ENCODE data around the gene BLM. TPM values are rescaled to one million over a fixed set of nuclear protein-coding genes. Genes with fewer than 3 reads are reported as not detected.

Gene BLM
- total and polyA plus RNA-seq, 2 of the 13 experiments (the other 11 are each of a cell fraction or from before 2014, with no cell fraction given), result 5.1 to 11.8 TPM

DNA sequence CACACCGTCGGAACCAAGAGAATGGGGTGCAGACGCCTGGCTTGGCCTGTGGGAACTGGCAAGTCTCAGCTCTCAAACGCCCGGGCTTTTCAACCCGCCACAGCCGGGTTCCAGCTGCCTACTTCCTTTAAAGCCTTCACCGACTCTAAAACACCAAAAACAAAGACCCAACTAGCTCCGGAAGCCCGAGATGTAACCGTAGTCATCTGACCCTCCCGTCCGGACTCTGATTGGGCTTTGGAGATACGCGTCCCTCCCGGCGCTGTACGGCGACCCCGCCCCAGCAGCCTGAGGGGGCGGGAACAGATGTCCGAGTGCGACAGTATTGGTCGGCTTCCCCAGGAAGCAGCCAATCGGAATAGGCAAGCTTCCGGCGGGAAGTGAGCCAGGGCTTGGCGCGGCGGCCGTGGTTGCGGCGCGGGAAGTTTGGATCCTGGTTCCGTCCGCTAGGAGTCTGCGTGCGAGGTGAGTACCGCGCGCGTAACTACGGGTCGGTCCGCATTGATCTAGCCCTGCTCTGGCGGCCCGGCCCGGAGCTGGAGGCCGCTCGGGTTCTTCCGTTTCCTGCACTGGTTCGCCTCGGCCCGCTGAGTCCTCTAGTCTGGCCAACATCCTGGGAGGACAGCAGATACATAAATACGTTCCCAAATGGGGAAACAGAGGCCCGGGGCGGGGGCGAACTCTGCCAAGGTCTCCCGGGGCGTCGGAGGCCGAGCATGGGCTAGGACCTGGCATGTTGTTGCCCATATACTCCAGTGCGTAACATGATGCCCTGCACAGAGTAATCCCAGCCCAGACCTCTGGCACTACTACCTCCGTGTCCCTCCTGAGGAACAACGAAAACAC is at the start of gene BLM (continued):
- TF ChIP-seq NRL (CRISPR knock-in tag; IDR thresholded peaks at IDR 0.05; ENCODE audit: borderline replicate concordance) (0 out of 2 replicates have a peak, but pooled peaks have one; percentile 77), CBX5 (CRISPR knock-in tag; IDR thresholded peaks at IDR 0.05; ENCODE audit: borderline replicate concordance) (no peak), ZNF7 (CRISPR knock-in tag; IDR thresholded peaks at IDR 0.05) (no peak), HNRNPUL1 (IDR thresholded peaks at IDR 0.05; ENCODE audit: low read depth, low read length) (no peak), KLF9 (CRISPR knock-in tag; IDR thresholded peaks at IDR 0.05; ENCODE audit: low read depth) (no peak), ZNF430 (CRISPR knock-in tag; IDR thresholded peaks at IDR 0.05) (no peak; the same call in 1 of the 2 replicates), ZNF232 (CRISPR knock-in tag; IDR thresholded peaks at IDR 0.05; ENCODE audit: borderline replicate concordance) (peak; percentile 85; the same call in 1 of the 2 replicates), ZKSCAN1 (IDR thresholded peaks at IDR 0.05; ENCODE audit: low read length) (no peak), NR2F1 (CRISPR knock-in tag; IDR thresholded peaks at IDR 0.05) (no peak), ESRRA (CRISPR knock-in tag; IDR thresholded peaks at IDR 0.05; ENCODE audit: low read depth) (no peak), RCOR2 (CRISPR knock-in tag; IDR thresholded peaks at IDR 0.05) (no peak), ZNF782 (CRISPR knock-in tag; IDR thresholded peaks at IDR 0.05; ENCODE audit: borderline replicate concordance) (peak; percentile 100), AGO2 (optimal IDR thresholded peaks at IDR 0.05; ENCODE audit: low read depth, low read length) (no peak), TCF12 (IDR thresholded peaks at IDR 0.05) (no peak), TCF12 (CRISPR knock-in tag; IDR thresholded peaks at IDR 0.05) (no peak)
- TF ChIP-seq, protein P1, sequence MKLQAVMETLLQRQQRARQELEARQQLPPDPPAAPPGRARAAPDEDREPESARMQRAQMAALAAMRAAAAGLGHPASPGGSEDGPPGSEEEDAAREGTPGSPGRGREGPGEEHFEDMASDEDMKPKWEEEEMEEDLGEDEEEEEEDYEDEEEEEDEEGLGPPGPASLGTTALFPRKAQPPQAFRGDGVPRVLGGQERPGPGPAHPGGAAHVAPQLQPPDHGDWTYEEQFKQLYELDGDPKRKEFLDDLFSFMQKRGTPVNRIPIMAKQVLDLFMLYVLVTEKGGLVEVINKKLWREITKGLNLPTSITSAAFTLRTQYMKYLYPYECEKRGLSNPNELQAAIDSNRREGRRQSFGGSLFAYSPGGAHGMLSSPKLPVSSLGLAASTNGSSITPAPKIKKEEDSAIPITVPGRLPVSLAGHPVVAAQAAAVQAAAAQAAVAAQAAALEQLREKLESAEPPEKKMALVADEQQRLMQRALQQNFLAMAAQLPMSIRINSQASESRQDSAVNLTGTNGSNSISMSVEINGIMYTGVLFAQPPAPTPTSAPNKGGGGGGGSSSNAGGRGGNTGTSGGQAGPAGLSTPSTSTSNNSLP (IDR thresholded peaks at IDR 0.05; ENCODE audit: low read depth, low read length), result no peak
- TF ChIP-seq, protein P2, sequence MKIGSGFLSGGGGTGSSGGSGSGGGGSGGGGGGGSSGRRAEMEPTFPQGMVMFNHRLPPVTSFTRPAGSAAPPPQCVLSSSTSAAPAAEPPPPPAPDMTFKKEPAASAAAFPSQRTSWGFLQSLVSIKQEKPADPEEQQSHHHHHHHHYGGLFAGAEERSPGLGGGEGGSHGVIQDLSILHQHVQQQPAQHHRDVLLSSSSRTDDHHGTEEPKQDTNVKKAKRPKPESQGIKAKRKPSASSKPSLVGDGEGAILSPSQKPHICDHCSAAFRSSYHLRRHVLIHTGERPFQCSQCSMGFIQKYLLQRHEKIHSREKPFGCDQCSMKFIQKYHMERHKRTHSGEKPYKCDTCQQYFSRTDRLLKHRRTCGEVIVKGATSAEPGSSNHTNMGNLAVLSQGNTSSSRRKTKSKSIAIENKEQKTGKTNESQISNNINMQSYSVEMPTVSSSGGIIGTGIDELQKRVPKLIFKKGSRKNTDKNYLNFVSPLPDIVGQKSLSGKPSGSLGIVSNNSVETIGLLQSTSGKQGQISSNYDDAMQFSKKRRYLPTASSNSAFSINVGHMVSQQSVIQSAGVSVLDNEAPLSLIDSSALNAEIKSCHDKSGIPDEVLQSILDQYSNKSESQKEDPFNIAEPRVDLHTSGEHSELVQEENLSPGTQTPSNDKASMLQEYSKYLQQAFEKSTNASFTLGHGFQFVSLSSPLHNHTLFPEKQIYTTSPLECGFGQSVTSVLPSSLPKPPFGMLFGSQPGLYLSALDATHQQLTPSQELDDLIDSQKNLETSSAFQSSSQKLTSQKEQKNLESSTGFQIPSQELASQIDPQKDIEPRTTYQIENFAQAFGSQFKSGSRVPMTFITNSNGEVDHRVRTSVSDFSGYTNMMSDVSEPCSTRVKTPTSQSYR (CRISPR knock-in tag; IDR thresholded peaks at IDR 0.05; ENCODE audit: borderline replicate concordance), result no peak
- TF ChIP-seq, protein P3, sequence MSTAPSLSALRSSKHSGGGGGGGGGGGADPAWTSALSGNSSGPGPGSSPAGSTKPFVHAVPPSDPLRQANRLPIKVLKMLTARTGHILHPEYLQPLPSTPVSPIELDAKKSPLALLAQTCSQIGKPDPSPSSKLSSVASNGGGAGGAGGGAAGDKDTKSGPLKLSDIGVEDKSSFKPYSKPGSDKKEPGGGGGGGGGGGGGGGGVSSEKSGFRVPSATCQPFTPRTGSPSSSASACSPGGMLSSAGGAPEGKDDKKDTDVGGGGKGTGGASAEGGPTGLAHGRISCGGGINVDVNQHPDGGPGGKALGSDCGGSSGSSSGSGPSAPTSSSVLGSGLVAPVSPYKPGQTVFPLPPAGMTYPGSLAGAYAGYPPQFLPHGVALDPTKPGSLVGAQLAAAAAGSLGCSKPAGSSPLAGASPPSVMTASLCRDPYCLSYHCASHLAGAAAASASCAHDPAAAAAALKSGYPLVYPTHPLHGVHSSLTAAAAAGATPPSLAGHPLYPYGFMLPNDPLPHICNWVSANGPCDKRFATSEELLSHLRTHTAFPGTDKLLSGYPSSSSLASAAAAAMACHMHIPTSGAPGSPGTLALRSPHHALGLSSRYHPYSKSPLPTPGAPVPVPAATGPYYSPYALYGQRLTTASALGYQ (CRISPR knock-in tag; IDR thresholded peaks at IDR 0.05), result 0 out of 2 replicates have a peak, but pooled peaks have one; percentile 13
- TF ChIP-seq, protein P4, sequence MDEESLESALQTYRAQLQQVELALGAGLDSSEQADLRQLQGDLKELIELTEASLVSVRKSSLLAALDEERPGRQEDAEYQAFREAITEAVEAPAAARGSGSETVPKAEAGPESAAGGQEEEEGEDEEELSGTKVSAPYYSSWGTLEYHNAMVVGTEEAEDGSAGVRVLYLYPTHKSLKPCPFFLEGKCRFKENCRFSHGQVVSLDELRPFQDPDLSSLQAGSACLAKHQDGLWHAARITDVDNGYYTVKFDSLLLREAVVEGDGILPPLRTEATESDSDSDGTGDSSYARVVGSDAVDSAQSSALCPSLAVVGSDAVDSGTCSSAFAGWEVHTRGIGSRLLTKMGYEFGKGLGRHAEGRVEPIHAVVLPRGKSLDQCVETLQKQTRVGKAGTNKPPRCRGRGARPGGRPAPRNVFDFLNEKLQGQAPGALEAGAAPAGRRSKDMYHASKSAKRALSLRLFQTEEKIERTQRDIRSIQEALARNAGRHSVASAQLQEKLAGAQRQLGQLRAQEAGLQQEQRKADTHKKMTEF (CRISPR knock-in tag; IDR thresholded peaks at IDR 0.05), result peak; percentile 76
- TF ChIP-seq, protein P5, sequence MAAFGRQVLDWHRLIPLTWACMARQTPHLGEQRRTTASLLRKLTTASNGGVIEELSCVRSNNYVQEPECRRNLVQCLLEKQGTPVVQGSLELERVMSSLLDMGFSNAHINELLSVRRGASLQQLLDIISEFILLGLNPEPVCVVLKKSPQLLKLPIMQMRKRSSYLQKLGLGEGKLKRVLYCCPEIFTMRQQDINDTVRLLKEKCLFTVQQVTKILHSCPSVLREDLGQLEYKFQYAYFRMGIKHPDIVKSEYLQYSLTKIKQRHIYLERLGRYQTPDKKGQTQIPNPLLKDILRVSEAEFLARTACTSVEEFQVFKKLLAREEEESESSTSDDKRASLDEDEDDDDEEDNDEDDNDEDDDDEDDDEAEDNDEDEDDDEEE (CRISPR knock-in tag; IDR thresholded peaks at IDR 0.05), result no peak

Measured in HepG2 (cell line).